Activated naive CD8-positive, alpha-beta T cell treated with anti-CD3 and anti-CD28 coated beads for 36 hours (primary cell): ENCODE data around the gene GLYR1. TPM values are rescaled to one million over a fixed set of nuclear protein-coding genes. Genes with fewer than 3 reads are reported as not detected.

ENCODE experiments used
- DNase-seq: peaks from one replicate; pipeline ENCODE4 v3.0.0; 2021
- H3K27ac Mint-ChIP-seq: one replicate; pipeline ENCODE4 v1.8.0; 2022; ENCODE audit warnings: mild to moderate bottlenecking, moderate library complexity, mixed read lengths
- H3K27me3 Mint-ChIP-seq: one replicate; pipeline ENCODE4 v1.8.0; 2022; ENCODE audit warnings: mild to moderate bottlenecking, mixed read lengths
- H3K36me3 Mint-ChIP-seq: one replicate; pipeline ENCODE4 v1.8.0; 2021; ENCODE audit warnings: mild to moderate bottlenecking, mixed read lengths
- H3K4me1 Mint-ChIP-seq: one replicate; pipeline ENCODE4 v1.8.0; 2021; ENCODE audit warnings: mixed read lengths
- H3K4me3 Mint-ChIP-seq: one replicate; pipeline ENCODE4 v1.8.0; 2022; ENCODE audit warnings: mild to moderate bottlenecking, moderate library complexity, mixed read lengths
- H3K9me3 Mint-ChIP-seq: one replicate; pipeline ENCODE4 v1.8.0; 2022; ENCODE audit warnings: mixed read lengths
- total RNA-seq, 2 experiments: library from RNA; stranded (reverse); gene quantifications; one replicate each; pipeline ENCODE4 v1.2.3, GENCODE V29; 2021

GLYR1 gene
- total RNA-seq, 2 experiments from 2014 or later: 89.4 to 90.0 TPM

GRCh38 chr16:4884972-4885874 lies 38.1 kb upstream of the GLYR1 start:
- Mint-ChIP-seq H3K9me3 (no peaks in the 10 kb centered on the region), H3K36me3 (peaks cover 23% of the 10 kb centered on the region), H3K4me1 (no peaks in the 10 kb centered on the region), H3K27ac (no peak overlapping the region), H3K27me3 (no peaks in the 10 kb centered on the region), H3K4me3 (no peak overlapping the region)
- DNase-seq: no peak

GRCh38 chr16:4884209-4884608 lies 37.1 kb upstream of the GLYR1 start:
- Mint-ChIP-seq H3K4me3 (no peak overlapping the region), H3K9me3 (no peaks in the 10 kb centered on the region), H3K36me3 (peaks cover 23% of the 10 kb centered on the region), H3K27me3 (no peaks in the 10 kb centered on the region), H3K27ac (no peak overlapping the region), H3K4me1 (no peaks in the 10 kb centered on the region)
- DNase-seq: no peak

GRCh38 chr16:4883501-4883900 lies 36.4 kb upstream of the GLYR1 start:
- Mint-ChIP-seq H3K36me3 (peaks cover 23% of the 10 kb centered on the region), H3K4me3 (no peak overlapping the region), H3K9me3 (no peaks in the 10 kb centered on the region), H3K4me1 (no peaks in the 10 kb centered on the region), H3K27me3 (no peaks in the 10 kb centered on the region), H3K27ac (no peak overlapping the region)
- DNase-seq: no peak

- Mint-ChIP-seq H3K27ac (peak overlapping the region; percentile 5), H3K4me3 (no peak overlapping the region), H3K4me1 (no peaks in the 10 kb centered on the region), H3K27me3 (no peaks in the 10 kb centered on the region), H3K9me3 (no peaks in the 10 kb centered on the region), H3K36me3 (peaks cover 25% of the 10 kb centered on the region)
- DNase-seq: no peak
Measured at GRCh38 chr16:4882633-4883285, 35.7 kb upstream of the GLYR1 start.

- Mint-ChIP-seq H3K36me3 (peaks cover 28% of the 10 kb centered on the region), H3K4me3 (no peak overlapping the region)
Measured at GRCh38 chr16:4882000-4882632, 35.0 kb upstream of the GLYR1 start.

GRCh38 chr16:4880006-4880580 lies 33.0 kb upstream of the GLYR1 start:
- no peaks in the 10 kb centered on the region for H3K9me3 Mint-ChIP-seq
- H3K27me3 Mint-ChIP-seq: no peaks in the 10 kb centered on the region
- H3K36me3 Mint-ChIP-seq: peaks cover 24% of the 10 kb centered on the region
- no peak overlapping the region for H3K4me3 Mint-ChIP-seq
- H3K27ac Mint-ChIP-seq: no peak overlapping the region
- no peaks in the 10 kb centered on the region for H3K4me1 Mint-ChIP-seq
- DNase-seq: no peak

More at GRCh38 chr16:4882000-4882632, 35.0 kb upstream of the GLYR1 start:
- H3K27me3 Mint-ChIP-seq: no peaks in the 10 kb centered on the region
- no peak overlapping the region for H3K27ac Mint-ChIP-seq
- no peaks in the 10 kb centered on the region for H3K4me1 Mint-ChIP-seq
- no peak for DNase-seq
- H3K9me3 Mint-ChIP-seq: no peaks in the 10 kb centered on the region

- Mint-ChIP-seq H3K27ac (no peak overlapping the region), H3K27me3 (no peaks in the 10 kb centered on the region), H3K4me1 (no peaks in the 10 kb centered on the region), H3K36me3 (peaks cover 20% of the 10 kb centered on the region), H3K9me3 (no peaks in the 10 kb centered on the region), H3K4me3 (no peak overlapping the region)
- DNase-seq: no peak
Measured at GRCh38 chr16:4879049-4879448, 32.0 kb upstream of the GLYR1 start.

GRCh38 chr16:4877380-4877685 lies 30.2 kb upstream of the GLYR1 start:
- H3K9me3 Mint-ChIP-seq: no peaks in the 10 kb centered on the region
- no peak overlapping the region for H3K27ac Mint-ChIP-seq
- no peaks in the 10 kb centered on the region for H3K4me1 Mint-ChIP-seq
- H3K27me3 Mint-ChIP-seq: no peaks in the 10 kb centered on the region
- H3K4me3 Mint-ChIP-seq: no peak overlapping the region
- no peak for DNase-seq
- peaks cover 13% of the 10 kb centered on the region for H3K36me3 Mint-ChIP-seq

- Mint-ChIP-seq H3K27me3 (no peaks in the 10 kb centered on the region), H3K4me3 (no peak overlapping the region), H3K4me1 (no peaks in the 10 kb centered on the region), H3K36me3 (peaks cover 12% of the 10 kb centered on the region), H3K9me3 (no peaks in the 10 kb centered on the region), H3K27ac (no peak overlapping the region)
- DNase-seq: no peak
Measured at GRCh38 chr16:4876646-4877379, 29.7 kb upstream of the GLYR1 start.

- Mint-ChIP-seq H3K4me1 (no peaks in the 10 kb centered on the region), H3K27ac (no peak overlapping the region), H3K27me3 (no peaks in the 10 kb centered on the region), H3K9me3 (no peaks in the 10 kb centered on the region), H3K36me3 (peaks cover 18% of the 10 kb centered on the region), H3K4me3 (no peak overlapping the region)
- DNase-seq: no peak
Measured at GRCh38 chr16:4874666-4875065, 27.6 kb upstream of the GLYR1 start.

GRCh38 chr16:4873091-4873490 lies 26.0 kb upstream of the GLYR1 start:
- H3K36me3 Mint-ChIP-seq: peaks cover 16% of the 10 kb centered on the region
- no peaks in the 10 kb centered on the region for H3K9me3 Mint-ChIP-seq
- H3K4me1 Mint-ChIP-seq: no peaks in the 10 kb centered on the region
- no peaks in the 10 kb centered on the region for H3K27me3 Mint-ChIP-seq
- H3K4me3 Mint-ChIP-seq: no peak overlapping the region
- no peak for DNase-seq
- H3K27ac Mint-ChIP-seq: no peak overlapping the region

GRCh38 chr16:4871071-4871470 lies 24.0 kb upstream of the GLYR1 start:
- no peaks in the 10 kb centered on the region for H3K27me3 Mint-ChIP-seq
- DNase-seq: no peak
- H3K9me3 Mint-ChIP-seq: no peaks in the 10 kb centered on the region
- peaks cover 16% of the 10 kb centered on the region for H3K36me3 Mint-ChIP-seq
- no peak overlapping the region for H3K27ac Mint-ChIP-seq
- H3K4me1 Mint-ChIP-seq: peaks cover 4% of the 10 kb centered on the region
- H3K4me3 Mint-ChIP-seq: no peak overlapping the region

GRCh38 chr16:4870138-4870671 lies 23.1 kb upstream of the GLYR1 start:
- peaks cover 4% of the 10 kb centered on the region for H3K4me1 Mint-ChIP-seq
- no peak overlapping the region for H3K27ac Mint-ChIP-seq
- H3K27me3 Mint-ChIP-seq: no peaks in the 10 kb centered on the region
- H3K4me3 Mint-ChIP-seq: no peak overlapping the region
- DNase-seq: no peak
- no peaks in the 10 kb centered on the region for H3K9me3 Mint-ChIP-seq
- H3K36me3 Mint-ChIP-seq: peaks cover 16% of the 10 kb centered on the region

GRCh38 chr16:4869147-4869805 lies 22.2 kb upstream of the GLYR1 start:
- H3K36me3 Mint-ChIP-seq: peaks cover 13% of the 10 kb centered on the region
- peaks cover 4% of the 10 kb centered on the region for H3K4me1 Mint-ChIP-seq
- no peak overlapping the region for H3K4me3 Mint-ChIP-seq
- no peaks in the 10 kb centered on the region for H3K27me3 Mint-ChIP-seq
- H3K27ac Mint-ChIP-seq: no peak overlapping the region
- DNase-seq: no peak
- no peaks in the 10 kb centered on the region for H3K9me3 Mint-ChIP-seq
